ENCODE data around the gene LSR.

LSR gene

DNA sequence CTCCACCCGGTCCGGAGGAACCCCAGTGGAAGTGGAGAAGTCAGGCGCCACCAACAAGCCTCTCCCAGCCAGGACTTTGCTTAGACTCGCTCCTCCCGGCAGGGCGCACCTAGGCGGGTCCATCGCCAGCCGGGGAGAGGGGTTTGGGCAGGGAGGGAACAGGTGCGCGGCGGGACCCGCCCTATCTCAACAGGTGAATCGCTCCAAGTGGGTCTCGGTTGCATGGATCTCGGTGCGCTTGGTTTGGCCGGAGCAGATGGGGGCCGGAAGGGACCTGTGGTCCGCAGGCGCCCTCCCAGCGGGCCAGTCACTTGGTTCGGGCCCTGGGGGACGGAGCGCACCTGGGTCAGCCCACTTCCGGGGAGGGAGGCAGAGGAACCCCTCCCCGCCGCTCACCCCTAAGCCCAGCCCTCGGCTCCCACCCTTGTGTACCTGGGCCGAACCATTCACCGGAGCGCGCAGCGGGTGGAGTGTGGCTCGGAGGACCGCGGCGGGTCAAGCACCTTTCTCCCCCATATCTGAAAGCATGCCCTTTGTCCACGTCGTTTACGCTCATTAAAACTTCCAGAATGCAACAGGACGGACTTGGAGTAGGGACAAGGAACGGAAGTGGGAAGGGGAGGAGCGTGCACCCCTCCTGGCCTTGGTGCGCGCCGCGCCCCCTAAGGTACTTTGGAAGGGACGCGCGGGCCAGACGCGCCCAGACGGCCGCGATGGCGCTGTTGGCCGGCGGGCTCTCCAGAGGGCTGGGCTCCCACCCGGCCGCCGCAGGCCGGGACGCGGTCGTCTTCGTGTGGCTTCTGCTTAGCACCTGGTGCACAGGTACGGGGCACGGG lies at the start of gene LSR (continued):
- TF ChIP-seq ZNF76 (tag by site-specific recombination; IDR thresholded peaks at IDR 0.05; ENCODE audit: borderline replicate concordance, low read depth): peak; percentile 92

DNA sequence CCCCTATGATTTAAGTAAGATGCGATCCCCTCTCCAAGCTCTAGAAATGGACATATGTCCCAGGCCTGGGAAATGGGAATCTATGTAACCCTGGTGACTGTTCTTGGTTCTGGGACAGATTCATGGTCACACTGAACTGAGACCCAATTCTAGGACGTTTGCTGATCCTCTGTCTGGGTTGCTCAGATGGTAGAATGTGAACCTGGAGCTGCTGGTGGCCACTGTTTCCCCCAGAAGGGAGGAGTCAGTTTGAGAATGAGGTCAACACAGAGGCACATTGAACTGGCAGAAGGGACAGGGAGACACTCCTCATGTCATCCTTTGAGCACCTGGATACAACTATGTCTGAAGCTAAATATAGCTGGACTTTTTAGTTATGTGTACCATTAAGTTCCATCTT lies 49.3 kb upstream of the LSR start:
- POLR2A ChIA-PET: interaction anchor here (0.6 kb wide), 2 partner anchors 48 to 242 kb away, joined by 3 to 4 read pairs; no protein-coding TSS in a partner anchor
- no peak for TF ChIP-seq ZFP69B (tag by site-specific recombination; IDR thresholded peaks at IDR 0.05)
- TF ChIP-seq, protein P1, sequence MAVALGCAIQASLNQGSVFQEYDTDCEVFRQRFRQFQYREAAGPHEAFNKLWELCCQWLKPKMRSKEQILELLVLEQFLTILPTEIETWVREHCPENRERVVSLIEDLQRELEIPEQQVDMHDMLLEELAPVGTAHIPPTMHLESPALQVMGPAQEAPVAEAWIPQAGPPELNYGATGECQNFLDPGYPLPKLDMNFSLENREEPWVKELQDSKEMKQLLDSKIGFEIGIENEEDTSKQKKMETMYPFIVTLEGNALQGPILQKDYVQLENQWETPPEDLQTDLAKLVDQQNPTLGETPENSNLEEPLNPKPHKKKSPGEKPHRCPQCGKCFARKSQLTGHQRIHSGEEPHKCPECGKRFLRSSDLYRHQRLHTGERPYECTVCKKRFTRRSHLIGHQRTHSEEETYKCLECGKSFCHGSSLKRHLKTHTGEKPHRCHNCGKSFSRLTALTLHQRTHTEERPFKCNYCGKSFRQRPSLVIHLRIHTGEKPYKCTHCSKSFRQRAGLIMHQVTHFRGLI (tag by site-specific recombination; IDR thresholded peaks at IDR 0.05): no peak
- TF ChIP-seq ZNF114 (tag by site-specific recombination; IDR thresholded peaks at IDR 0.05): no peak
- no peak for TF ChIP-seq ZNF133 (tag by site-specific recombination; IDR thresholded peaks at IDR 0.05)
- TF ChIP-seq, protein P2, sequence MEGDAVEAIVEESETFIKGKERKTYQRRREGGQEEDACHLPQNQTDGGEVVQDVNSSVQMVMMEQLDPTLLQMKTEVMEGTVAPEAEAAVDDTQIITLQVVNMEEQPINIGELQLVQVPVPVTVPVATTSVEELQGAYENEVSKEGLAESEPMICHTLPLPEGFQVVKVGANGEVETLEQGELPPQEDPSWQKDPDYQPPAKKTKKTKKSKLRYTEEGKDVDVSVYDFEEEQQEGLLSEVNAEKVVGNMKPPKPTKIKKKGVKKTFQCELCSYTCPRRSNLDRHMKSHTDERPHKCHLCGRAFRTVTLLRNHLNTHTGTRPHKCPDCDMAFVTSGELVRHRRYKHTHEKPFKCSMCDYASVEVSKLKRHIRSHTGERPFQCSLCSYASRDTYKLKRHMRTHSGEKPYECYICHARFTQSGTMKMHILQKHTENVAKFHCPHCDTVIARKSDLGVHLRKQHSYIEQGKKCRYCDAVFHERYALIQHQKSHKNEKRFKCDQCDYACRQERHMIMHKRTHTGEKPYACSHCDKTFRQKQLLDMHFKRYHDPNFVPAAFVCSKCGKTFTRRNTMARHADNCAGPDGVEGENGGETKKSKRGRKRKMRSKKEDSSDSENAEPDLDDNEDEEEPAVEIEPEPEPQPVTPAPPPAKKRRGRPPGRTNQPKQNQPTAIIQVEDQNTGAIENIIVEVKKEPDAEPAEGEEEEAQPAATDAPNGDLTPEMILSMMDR (tag by site-specific recombination; IDR thresholded peaks at IDR 0.05): no peak
- no peak for TF ChIP-seq ZNF214 (tag by site-specific recombination; IDR thresholded peaks at IDR 0.05; ENCODE audit: borderline replicate concordance)
- TF ChIP-seq, protein P3, sequence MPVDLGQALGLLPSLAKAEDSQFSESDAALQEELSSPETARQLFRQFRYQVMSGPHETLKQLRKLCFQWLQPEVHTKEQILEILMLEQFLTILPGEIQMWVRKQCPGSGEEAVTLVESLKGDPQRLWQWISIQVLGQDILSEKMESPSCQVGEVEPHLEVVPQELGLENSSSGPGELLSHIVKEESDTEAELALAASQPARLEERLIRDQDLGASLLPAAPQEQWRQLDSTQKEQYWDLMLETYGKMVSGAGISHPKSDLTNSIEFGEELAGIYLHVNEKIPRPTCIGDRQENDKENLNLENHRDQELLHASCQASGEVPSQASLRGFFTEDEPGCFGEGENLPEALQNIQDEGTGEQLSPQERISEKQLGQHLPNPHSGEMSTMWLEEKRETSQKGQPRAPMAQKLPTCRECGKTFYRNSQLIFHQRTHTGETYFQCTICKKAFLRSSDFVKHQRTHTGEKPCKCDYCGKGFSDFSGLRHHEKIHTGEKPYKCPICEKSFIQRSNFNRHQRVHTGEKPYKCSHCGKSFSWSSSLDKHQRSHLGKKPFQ (tag by site-specific recombination; IDR thresholded peaks at IDR 0.05): no peak
- no peak for TF ChIP-seq ZNF561 (tag by site-specific recombination; IDR thresholded peaks at IDR 0.05; ENCODE audit: borderline replicate concordance)
- no peak for TF ChIP-seq ZNF596 (tag by site-specific recombination; IDR thresholded peaks at IDR 0.05)
- TF ChIP-seq, protein P4, sequence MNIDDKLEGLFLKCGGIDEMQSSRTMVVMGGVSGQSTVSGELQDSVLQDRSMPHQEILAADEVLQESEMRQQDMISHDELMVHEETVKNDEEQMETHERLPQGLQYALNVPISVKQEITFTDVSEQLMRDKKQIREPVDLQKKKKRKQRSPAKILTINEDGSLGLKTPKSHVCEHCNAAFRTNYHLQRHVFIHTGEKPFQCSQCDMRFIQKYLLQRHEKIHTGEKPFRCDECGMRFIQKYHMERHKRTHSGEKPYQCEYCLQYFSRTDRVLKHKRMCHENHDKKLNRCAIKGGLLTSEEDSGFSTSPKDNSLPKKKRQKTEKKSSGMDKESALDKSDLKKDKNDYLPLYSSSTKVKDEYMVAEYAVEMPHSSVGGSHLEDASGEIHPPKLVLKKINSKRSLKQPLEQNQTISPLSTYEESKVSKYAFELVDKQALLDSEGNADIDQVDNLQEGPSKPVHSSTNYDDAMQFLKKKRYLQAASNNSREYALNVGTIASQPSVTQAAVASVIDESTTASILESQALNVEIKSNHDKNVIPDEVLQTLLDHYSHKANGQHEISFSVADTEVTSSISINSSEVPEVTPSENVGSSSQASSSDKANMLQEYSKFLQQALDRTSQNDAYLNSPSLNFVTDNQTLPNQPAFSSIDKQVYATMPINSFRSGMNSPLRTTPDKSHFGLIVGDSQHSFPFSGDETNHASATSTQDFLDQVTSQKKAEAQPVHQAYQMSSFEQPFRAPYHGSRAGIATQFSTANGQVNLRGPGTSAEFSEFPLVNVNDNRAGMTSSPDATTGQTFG (tag by site-specific recombination; IDR thresholded peaks at IDR 0.05; ENCODE audit: borderline replicate concordance): no peak
- TF ChIP-seq ZNF610 (tag by site-specific recombination; IDR thresholded peaks at IDR 0.05; ENCODE audit: borderline replicate concordance): no peak
- TF ChIP-seq ZNF514 (tag by site-specific recombination; IDR thresholded peaks at IDR 0.05): no peak
- TF ChIP-seq, protein P5, sequence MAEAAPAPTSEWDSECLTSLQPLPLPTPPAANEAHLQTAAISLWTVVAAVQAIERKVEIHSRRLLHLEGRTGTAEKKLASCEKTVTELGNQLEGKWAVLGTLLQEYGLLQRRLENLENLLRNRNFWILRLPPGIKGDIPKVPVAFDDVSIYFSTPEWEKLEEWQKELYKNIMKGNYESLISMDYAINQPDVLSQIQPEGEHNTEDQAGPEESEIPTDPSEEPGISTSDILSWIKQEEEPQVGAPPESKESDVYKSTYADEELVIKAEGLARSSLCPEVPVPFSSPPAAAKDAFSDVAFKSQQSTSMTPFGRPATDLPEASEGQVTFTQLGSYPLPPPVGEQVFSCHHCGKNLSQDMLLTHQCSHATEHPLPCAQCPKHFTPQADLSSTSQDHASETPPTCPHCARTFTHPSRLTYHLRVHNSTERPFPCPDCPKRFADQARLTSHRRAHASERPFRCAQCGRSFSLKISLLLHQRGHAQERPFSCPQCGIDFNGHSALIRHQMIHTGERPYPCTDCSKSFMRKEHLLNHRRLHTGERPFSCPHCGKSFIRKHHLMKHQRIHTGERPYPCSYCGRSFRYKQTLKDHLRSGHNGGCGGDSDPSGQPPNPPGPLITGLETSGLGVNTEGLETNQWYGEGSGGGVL (tag by site-specific recombination; IDR thresholded peaks at IDR 0.05): no peak
- TF ChIP-seq, protein P6, sequence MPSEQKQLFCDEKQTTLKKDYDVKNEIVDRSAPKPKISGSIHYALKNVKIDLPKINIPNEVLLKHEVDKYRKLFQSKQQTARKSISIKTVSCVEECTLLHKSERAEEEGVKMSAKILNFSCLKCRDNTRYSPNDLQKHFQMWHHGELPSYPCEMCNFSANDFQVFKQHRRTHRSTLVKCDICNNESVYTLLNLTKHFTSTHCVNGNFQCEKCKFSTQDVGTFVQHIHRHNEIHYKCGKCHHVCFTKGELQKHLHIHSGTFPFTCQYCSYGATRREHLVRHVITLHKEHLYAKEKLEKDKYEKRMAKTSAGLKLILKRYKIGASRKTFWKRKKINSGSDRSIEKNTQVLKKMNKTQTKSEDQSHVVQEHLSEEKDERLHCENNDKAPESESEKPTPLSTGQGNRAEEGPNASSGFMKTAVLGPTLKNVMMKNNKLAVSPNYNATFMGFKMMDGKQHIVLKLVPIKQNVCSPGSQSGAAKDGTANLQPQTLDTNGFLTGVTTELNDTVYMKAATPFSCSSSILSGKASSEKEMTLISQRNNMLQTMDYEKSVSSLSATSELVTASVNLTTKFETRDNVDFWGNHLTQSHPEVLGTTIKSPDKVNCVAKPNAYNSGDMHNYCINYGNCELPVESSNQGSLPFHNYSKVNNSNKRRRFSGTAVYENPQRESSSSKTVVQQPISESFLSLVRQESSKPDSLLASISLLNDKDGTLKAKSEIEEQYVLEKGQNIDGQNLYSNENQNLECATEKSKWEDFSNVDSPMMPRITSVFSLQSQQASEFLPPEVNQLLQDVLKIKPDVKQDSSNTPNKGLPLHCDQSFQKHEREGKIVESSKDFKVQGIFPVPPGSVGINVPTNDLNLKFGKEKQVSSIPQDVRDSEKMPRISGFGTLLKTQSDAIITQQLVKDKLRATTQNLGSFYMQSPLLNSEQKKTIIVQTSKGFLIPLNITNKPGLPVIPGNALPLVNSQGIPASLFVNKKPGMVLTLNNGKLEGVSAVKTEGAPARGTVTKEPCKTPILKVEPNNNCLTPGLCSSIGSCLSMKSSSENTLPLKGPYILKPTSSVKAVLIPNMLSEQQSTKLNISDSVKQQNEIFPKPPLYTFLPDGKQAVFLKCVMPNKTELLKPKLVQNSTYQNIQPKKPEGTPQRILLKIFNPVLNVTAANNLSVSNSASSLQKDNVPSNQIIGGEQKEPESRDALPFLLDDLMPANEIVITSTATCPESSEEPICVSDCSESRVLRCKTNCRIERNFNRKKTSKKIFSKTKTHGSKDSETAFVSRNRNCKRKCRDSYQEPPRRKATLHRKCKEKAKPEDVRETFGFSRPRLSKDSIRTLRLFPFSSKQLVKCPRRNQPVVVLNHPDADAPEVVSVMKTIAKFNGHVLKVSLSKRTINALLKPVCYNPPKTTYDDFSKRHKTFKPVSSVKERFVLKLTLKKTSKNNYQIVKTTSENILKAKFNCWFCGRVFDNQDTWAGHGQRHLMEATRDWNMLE (tag by site-specific recombination; conservative IDR thresholded peaks at IDR 0.05; ENCODE audit: low read depth): no peak
- no peak for TF ChIP-seq ZNF473 (tag by site-specific recombination; IDR thresholded peaks at IDR 0.05)
- no peak for TF ChIP-seq ZNF768 (tag by site-specific recombination; IDR thresholded peaks at IDR 0.05)
- TF ChIP-seq REPIN1 (tag by site-specific recombination; IDR thresholded peaks at IDR 0.05; ENCODE audit: low read depth): no peak
- no peaks in the 10 kb centered on the region for H3K36me3 ChIP-seq (ENCODE audit: control insufficient read depth in 2 of 2, insufficient read depth in 1 of 2, low read length in 2 of 2)
- H3K9me3 ChIP-seq (ENCODE audit: control insufficient read depth, insufficient read depth, low read depth, low read length): no peaks in the 10 kb centered on the region
- CTCF ChIA-PET: interaction anchor here (1.1 to 3.1 kb wide), 8 partner anchors 9 to 155 kb away, joined by 3 to 12 read pairs (median 3); no protein-coding TSS in a partner anchor
- H3K4me3 ChIP-seq (ENCODE audit: low read depth, low read length): no peak overlapping the region
- H3K4me1 ChIP-seq (ENCODE audit: control insufficient read depth, insufficient read depth, low read length): no peaks in the 10 kb centered on the region
- H3K27ac ChIP-seq (ENCODE audit: extremely low read depth, low read depth, low read length): no peak overlapping the region
